Panc1 (cell line): Measurements from ENCODE around the gene ABLIM2. TPM values are rescaled to one million over a fixed set of nuclear protein-coding genes. Genes with fewer than 3 reads are reported as not detected.

Experiments used
- ATAC-seq: fragments of 200-7000 bp; cut with Tn5 transposase; 2 replicates; pipeline ENCODE4 v1.9.1; 2020; ENCODE audit warnings: mild to moderate bottlenecking, moderate library complexity
- BruUV-seq: library from RNA; stranded (reverse); fragments of 400-500 nt; replicated peaks from 2 replicates; lab custom pipeline; 2021; lab: Mats Ljungman, UMichigan
- CTCF ChIA-PET: fragments of 300-600 bp; sonication (Branson Sonifier 250); formaldehyde crosslinking; loops from one replicate; lab custom pipeline; 2022; ENCODE audit warnings: antibody characterized with exemption; lab: Charles Lee
- POLR2A ChIA-PET: fragments of 300-600 bp; sonication (Branson Sonifier 250); formaldehyde crosslinking; loops from one replicate; lab custom pipeline; 2022; ENCODE audit warnings: antibody characterized with exemption; lab: Charles Lee
- DNase-seq: peaks from one replicate; pipeline ENCODE4 v3.0.0-alpha.2; 2010; ENCODE audit warnings: low read depth, low spot score
- H3K27ac ChIP-seq: 2 replicates; pipeline ENCODE4 v1.5.1; 2011; ENCODE audit warnings: mild to moderate bottlenecking, low read length, inconsistent platforms
- H3K27me3 ChIP-seq: fragments of 200-500 bp; sonication (Bioruptor generic); 2 replicates; pipeline ENCODE4 v1.6.0; 2014; ENCODE audit warnings: low read length, inconsistent platforms; ENCODE audit not compliant: control insufficient read depth, insufficient read depth
- H3K36me3 ChIP-seq: fragments of 200-500 bp; sonication (Bioruptor generic); 2 replicates; pipeline ENCODE4 v1.5.1; 2014; ENCODE audit warnings: inconsistent platforms, mild to moderate bottlenecking, low read length, moderate library complexity; ENCODE audit not compliant: control insufficient read depth, insufficient read depth
- H3K4me1 ChIP-seq: 2 replicates; pipeline ENCODE4 v1.5.1; 2011; ENCODE audit warnings: inconsistent platforms, mild to moderate bottlenecking, low read length, moderate library complexity; ENCODE audit not compliant: control insufficient read depth, insufficient read depth
- H3K4me3 ChIP-seq, 2 experiments: 2 replicates each; pipeline ENCODE4 v1.5.1; 2011 to 2012; ENCODE audit warnings: low read depth in 2 of 2, low read length in 2 of 2, mild to moderate bottlenecking in 2 of 2, inconsistent platforms in 1 of 2, moderate library complexity in 1 of 2
- H3K9me3 ChIP-seq: fragments of 200-500 bp; sonication (Bioruptor generic); 2 replicates; pipeline ENCODE4 v1.5.1; 2014; ENCODE audit warnings: low read depth, mild to moderate bottlenecking, inconsistent platforms, low read length, moderate library complexity; ENCODE audit not compliant: control insufficient read depth, insufficient read depth
- POLR2AphosphoS5 ChIP-seq: IDR thresholded peaks from 2 replicates; pipeline ENCODE4 v1.6.1; 2012; ENCODE audit warnings: mild to moderate bottlenecking, low read depth, low read length, moderate library complexity
- REST ChIP-seq, 2 experiments: IDR thresholded peaks; 2 replicates each; pipeline ENCODE4 v1.6.1; 2011 to 2012; ENCODE audit warnings: low read depth in 2 of 2, control low read depth in 1 of 2, low read length in 1 of 2, mild to moderate bottlenecking in 1 of 2, moderate library complexity in 1 of 2; ENCODE audit not compliant: insufficient read depth in 1 of 2
- SIN3A ChIP-seq: IDR thresholded peaks from 2 replicates; pipeline ENCODE4 v1.6.1; 2012; ENCODE audit warnings: low read depth, mild to moderate bottlenecking, low read length, moderate library complexity, borderline replicate concordance; ENCODE audit not compliant: insufficient read depth
- TCF7L2 ChIP-seq: IDR thresholded peaks from 2 replicates; pipeline ENCODE4 v1.6.1; 2011; ENCODE audit warnings: mild to moderate bottlenecking, low read depth, low read length, inconsistent platforms
- in situ Hi-C: cut with HindIII; loops from 2 replicates; pipeline ENCODE4 v1.10.0; 2016; ENCODE audit warnings: low sequenced_read_pairs, low pct_unique_long_range_greater_than_20kb
- intact Hi-C: fragments of 100-400 bp; cut with micrococcal nuclease; formaldehyde crosslinking; loops from one replicate; pipeline ENCODE4 v1.10.0; 2022; ENCODE audit not compliant: unreplicated experiment
- total RNA-seq: library from RNA; stranded (reverse); gene quantifications from one replicate; pipeline ENCODE4 v1.2.1, GENCODE V29; 2021; ENCODE audit not compliant: unreplicated experiment
- TF ChIP-seq, protein P1 (sequence below): fragments of 450-650 bp; IDR thresholded peaks from 2 replicates; pipeline ENCODE4 v1.5.1; 2017; ENCODE audit warnings: mild to moderate bottlenecking

The ABLIM2 gene
- total RNA-seq, 1 experiment from 2014 or later: 0.64 TPM

DNA sequence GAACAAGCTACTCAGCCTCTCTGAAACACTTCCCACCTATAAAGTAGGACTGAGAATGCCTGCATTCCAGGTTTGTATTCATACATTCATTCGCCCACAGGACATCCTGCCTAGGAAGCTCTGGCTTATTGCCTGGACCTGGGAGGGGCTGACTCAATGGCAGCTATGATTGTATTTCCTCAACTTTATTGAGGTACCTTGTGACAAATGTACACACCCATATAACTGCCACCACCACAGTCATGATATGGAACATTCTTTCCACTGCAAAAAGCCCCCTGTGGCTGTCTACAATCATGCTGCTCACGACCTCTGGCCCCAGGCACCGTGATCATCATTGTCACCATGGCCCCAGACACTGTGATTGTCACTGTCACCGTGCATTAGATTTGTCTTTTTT, 68.3 kb downstream of the ABLIM2 start:
- intact Hi-C loops (no loop called here), in situ Hi-C loops (no loop called here)
- peak; percentile 7 for DNase-seq
- TF ChIP-seq REST (IDR thresholded peaks at IDR 0.05; ENCODE audit: insufficient read depth in 1 of 2, low read depth in 2 of 2, low read length in 1 of 2): no peak
- TF ChIP-seq, protein P1, sequence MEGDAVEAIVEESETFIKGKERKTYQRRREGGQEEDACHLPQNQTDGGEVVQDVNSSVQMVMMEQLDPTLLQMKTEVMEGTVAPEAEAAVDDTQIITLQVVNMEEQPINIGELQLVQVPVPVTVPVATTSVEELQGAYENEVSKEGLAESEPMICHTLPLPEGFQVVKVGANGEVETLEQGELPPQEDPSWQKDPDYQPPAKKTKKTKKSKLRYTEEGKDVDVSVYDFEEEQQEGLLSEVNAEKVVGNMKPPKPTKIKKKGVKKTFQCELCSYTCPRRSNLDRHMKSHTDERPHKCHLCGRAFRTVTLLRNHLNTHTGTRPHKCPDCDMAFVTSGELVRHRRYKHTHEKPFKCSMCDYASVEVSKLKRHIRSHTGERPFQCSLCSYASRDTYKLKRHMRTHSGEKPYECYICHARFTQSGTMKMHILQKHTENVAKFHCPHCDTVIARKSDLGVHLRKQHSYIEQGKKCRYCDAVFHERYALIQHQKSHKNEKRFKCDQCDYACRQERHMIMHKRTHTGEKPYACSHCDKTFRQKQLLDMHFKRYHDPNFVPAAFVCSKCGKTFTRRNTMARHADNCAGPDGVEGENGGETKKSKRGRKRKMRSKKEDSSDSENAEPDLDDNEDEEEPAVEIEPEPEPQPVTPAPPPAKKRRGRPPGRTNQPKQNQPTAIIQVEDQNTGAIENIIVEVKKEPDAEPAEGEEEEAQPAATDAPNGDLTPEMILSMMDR: no peak
- TF ChIP-seq TCF7L2: no peak
- TF ChIP-seq SIN3A: no peak
- no peak for TF ChIP-seq POLR2AphosphoS5
- ChIA-PET POLR2A (no interaction called here), CTCF (no interaction called here)
- no peak overlapping the region for H3K27ac ChIP-seq
- peak; percentile 71 for ATAC-seq
- peaks cover 12% of the 10 kb centered on the region; the same call in 1 of the 2 replicates for H3K9me3 ChIP-seq
- no peaks in the 10 kb centered on the region for H3K36me3 ChIP-seq
- H3K4me1 ChIP-seq: no peaks in the 10 kb centered on the region; the same call in 1 of the 2 replicates
- no TSS peak for BruUV-seq
- no peaks in the 10 kb centered on the region for H3K27me3 ChIP-seq
- H3K4me3 ChIP-seq: no peak overlapping the region

- no peak overlapping the region for H3K27ac ChIP-seq
- CTCF ChIA-PET: no interaction called here
These were observed 68.8 kb downstream of the ABLIM2 start for GRCh38 chr4:8089862-8090261.

More at GRCh38 chr4:8089862-8090261, 68.8 kb downstream of the ABLIM2 start:
- TF ChIP-seq TCF7L2 (no peak), POLR2AphosphoS5 (no peak), SIN3A (no peak), REST (IDR thresholded peaks at IDR 0.05; ENCODE audit: insufficient read depth in 1 of 2, low read depth in 2 of 2, low read length in 1 of 2) (no peak)
- TF ChIP-seq, protein P1: no peak
- in situ Hi-C loops (no loop called here), intact Hi-C loops (no loop called here)
- no peak for DNase-seq
- ATAC-seq: peak; percentile 53
- no TSS peak for BruUV-seq
- Histone ChIP-seq H3K36me3 (no peaks in the 10 kb centered on the region), H3K4me3 (no peak overlapping the region), H3K27me3 (no peaks in the 10 kb centered on the region), H3K9me3 (peaks cover 12% of the 10 kb centered on the region; the same call in 1 of the 2 replicates), H3K4me1 (no peaks in the 10 kb centered on the region; the same call in 1 of the 2 replicates)
- POLR2A ChIA-PET: no interaction called here
